ENCODE measurements around the gene PRKACA.
"Not testable (repeated sequence)": the region's sequence is repeated elsewhere in the genome, so short reads cannot be mapped to it uniquely, and the experiment has no call there.

The PRKACA gene

DNA sequence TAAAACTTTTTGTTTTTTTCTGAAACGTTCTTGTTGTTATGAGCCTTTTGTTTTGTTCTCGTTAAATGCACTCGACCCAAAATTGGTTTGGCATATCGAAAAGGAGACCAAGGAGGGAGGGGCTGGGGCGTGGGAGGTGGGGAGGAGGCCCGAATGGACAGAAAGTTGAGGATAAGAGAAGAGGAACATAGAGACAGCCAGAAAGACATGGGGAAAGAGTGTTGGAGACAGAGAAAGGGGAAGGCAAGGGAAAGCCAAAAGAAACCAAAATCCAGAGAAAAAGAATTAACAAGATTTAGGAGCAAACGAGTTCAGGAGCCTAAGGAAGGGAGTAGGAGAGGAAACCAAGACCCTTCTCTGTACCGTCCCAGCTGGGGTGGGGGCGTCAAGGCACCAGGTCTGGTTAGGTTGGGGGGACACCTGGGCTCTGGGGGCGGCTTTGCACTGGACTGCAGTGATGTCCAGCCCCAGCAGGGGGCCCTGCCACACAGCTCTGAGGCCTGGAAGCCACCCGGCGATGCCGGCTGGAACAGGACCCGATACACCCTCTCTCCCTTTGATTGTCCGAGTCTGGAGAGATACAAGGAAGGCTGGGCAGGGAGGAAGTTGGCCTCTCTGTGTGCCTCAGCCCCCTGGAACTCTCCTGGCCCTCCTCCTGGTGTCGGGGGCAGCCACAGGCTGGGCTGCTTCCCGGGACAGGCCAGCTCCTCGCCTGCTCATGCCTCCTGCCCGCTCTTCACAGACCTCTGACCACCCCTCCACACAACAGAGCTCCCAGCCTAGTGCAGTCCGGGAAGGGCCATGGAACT, 30.4 kb upstream of the PRKACA start:
- DNase-seq = peak; percentile 37 to 43

- no peak for DNase-seq
Measured at GRCh38 chr19:14146789-14147216, 29.2 kb upstream of the PRKACA start.

- not testable (repeated sequence) for DNase-seq
Measured at GRCh38 chr19:14146169-14146568, 28.6 kb upstream of the PRKACA start.

- no peak for DNase-seq
Measured at GRCh38 chr19:14145381-14145780, 27.8 kb upstream of the PRKACA start.

DNA sequence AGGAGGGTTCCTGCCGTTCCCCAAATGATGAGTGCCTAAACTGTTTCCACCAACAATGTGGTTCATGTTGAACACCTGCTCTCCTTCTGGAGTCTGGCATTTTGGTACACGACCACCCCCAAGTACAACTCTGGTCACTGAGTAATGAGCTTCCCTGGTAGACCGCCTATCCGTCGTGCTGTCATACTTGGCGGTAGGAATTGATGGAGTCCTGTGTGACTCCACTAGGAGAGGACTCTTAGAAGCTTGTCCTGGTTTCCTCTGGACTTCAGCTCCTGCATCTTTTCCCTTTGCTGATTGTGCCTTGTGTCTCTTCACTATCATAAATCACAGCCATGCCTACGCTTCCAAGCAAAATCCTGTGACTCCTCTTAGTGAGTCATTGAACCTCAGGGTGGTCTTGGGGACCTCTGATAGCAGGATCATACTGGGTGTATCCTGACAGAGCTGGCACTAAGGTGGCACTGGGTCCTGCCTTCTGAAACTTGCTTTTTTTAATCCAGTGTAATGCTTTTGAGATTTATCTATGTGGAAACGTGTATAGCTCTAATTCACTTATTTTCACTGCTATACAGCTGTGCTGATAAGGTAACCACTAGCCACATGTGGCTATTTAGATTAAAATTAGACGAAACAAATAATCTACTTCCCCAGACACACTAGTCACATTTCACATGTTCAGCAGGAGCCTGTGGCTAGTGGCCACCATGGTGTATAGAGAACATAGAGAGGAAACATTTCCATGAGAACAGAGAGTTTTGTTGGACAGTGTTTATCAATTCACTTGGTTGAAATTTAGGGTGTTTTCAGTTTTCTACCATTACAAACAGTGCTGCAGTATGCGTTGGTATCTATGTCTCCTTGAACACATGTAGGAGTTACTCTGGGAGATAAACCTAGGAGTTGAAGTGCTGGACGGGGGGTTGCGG, 25.0 kb upstream of the PRKACA start:
- no peak for DNase-seq

- DNase-seq = no peak
Measured at GRCh38 chr19:14141041-14141440, 23.5 kb upstream of the PRKACA start.

DNA sequence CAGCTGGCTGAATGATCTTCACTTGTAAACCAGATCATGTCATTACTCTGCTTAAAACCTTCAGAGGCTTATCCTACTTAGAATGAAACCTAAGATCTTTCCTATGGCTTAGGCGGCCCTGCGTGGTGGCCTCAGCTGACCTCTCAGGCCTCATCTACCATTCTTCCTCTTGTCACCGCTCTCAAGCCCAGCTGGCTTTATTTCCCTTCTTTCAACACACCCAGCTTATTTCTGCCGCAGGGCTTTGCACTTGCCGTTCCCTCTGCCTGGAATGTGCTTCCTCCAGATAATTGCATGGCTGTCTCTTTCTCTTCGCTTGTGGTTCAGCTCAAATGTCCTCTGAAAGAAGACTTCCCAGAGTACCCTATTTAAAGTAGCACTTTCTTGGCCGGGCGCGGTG, 22.4 kb upstream of the PRKACA start:
- peak in 1 of 2 donors; percentile 8 for DNase-seq

GRCh38 chr19:14138576-14139265, 21.2 kb upstream of the PRKACA start:
- DNase-seq = peak in 1 of 2 donors; percentile 42

GRCh38 chr19:14136509-14137281, 19.1 kb upstream of the PRKACA start, which contains the start of gene ASF1B:
ASF1B (minus strand) TSS chr19:14136589; CDS start chr19:14136456, 133 bp downstream.
- DNase-seq = peak; percentile 99 to 100

GRCh38 chr19:14135985-14136508, 18.5 kb upstream of the PRKACA start:
- no peak for DNase-seq

DNA sequence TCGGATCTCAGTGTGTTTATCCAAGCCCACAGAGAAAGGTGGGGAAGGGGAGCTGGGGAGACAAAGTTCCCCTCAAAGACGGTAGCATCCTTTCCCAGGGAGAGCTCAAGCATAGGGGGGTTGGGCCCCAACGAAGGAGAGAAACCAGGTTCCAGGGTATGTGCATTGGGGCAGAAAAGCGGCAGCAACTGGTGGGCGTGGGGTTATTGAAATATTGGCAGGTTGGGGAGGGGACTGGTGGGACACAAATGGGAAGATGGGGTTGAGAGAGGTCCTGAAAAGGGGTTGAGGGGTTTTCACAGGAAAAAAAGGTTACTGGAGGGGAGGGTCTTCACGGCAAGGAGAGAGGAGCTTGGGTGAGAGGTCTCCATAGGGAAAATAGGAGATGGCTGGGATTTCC, 17.8 kb upstream of the PRKACA start:
- no peak for DNase-seq

DNA sequence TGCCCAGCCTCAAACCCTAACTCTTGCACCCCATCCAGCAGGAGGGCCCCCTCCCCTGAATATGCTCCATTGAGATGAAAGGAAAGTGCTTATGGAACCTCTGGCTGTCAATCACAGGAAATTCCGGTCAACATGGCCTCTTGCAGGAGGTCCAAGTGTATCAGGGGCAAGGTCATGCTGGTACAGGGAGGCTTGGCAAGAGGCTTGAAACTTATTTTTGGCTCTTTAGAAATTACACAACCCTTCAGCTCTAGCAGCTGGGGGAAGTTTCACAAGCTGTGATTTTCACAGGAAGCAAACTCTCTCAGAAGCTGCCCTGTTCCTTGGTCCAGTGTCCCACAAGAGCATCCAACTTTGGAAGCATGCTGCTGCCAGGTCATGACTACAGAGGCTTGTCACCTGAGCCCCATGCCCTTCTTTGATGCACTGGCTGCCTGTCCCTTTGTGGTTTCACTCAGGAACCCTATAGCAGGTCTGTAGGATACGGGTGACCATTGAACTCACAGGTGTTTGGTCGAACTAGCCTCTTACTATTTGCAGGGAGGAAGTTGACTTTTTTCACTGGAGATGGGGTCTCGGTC, 10.5 kb upstream of the PRKACA start:
- no peak for DNase-seq

GRCh38 chr19:14127176-14127575, 9.6 kb upstream of the PRKACA start:
- no peak for DNase-seq

- no peak for DNase-seq
Measured at GRCh38 chr19:14122924-14123323, 5.4 kb upstream of the PRKACA start.

GRCh38 chr19:14120497-14120780, 2.9 kb upstream of the PRKACA start:
- no peak for DNase-seq

GRCh38 chr19:14119644-14120496, 2.3 kb upstream of the PRKACA start:
- DNase-seq = no peak

- DNase-seq = no peak
Measured at GRCh38 chr19:14119146-14119545, 1.6 kb upstream of the PRKACA start.

GRCh38 chr19:14118165-14119051, 846 bp upstream of the PRKACA start:
- DNase-seq = peak; percentile 61 to 65

- DNase-seq = no peak
Measured at GRCh38 chr19:14116918-14117578, 514 bp downstream of the PRKACA start.

Measured in hippocampal formation (tissue), 2 donors.